ENCODE measurements around the gene PTPN13.

PTPN13 gene

DNA sequence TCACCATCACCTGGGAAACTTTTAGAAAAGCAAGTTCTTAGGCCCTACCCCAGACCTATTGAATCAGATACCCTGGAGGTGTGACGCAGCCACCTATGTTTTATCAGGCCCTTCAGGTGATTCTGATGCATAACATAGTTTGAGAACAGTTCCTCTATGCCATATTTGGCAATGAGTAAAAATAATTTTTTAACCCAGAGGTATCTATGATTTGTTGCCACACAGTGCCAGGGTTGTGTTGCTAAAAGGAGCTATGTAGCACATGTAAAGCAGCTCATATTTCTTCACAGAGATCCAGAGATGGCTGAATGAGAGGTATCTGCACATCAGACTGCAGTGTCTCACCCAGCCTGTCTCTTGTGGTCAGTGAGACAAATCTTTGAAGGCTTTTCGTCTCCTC, 85.3 kb downstream of the PTPN13 start:
- no peaks in the 10 kb centered on the region for H3K79me2 ChIP-seq (ENCODE audit: insufficient read depth, low read length)
- H3K4me3 ChIP-seq (ENCODE audit: low read depth in 1 of 2, low read length in 2 of 2) = no peak overlapping the region
- H3K27ac ChIP-seq (ENCODE audit: low read length) = no peak overlapping the region
- DNase-seq (no peak), ATAC-seq (ENCODE audit: insufficient read depth, low read depth) (no peak)
- no peak overlapping the region for H2AFZ ChIP-seq (ENCODE audit: low read depth, low read length)
- no peaks in the 10 kb centered on the region for H3K4me1 ChIP-seq (ENCODE audit: insufficient read depth, low read length)
- no peaks in the 10 kb centered on the region for H3K27me3 ChIP-seq (ENCODE audit: insufficient read depth, low read length, poor library complexity)
- TF ChIP-seq, protein P1, sequence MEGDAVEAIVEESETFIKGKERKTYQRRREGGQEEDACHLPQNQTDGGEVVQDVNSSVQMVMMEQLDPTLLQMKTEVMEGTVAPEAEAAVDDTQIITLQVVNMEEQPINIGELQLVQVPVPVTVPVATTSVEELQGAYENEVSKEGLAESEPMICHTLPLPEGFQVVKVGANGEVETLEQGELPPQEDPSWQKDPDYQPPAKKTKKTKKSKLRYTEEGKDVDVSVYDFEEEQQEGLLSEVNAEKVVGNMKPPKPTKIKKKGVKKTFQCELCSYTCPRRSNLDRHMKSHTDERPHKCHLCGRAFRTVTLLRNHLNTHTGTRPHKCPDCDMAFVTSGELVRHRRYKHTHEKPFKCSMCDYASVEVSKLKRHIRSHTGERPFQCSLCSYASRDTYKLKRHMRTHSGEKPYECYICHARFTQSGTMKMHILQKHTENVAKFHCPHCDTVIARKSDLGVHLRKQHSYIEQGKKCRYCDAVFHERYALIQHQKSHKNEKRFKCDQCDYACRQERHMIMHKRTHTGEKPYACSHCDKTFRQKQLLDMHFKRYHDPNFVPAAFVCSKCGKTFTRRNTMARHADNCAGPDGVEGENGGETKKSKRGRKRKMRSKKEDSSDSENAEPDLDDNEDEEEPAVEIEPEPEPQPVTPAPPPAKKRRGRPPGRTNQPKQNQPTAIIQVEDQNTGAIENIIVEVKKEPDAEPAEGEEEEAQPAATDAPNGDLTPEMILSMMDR (IDR thresholded peaks at IDR 0.05; ENCODE audit: borderline replicate concordance, extremely low read depth, low read length, poor library complexity, severe bottlenecking) = no peak
- no peak for TF ChIP-seq EZH2 (IDR thresholded peaks at IDR 0.05; ENCODE audit: borderline replicate concordance, low read depth, low read length, severe bottlenecking)
- H3K9ac ChIP-seq (ENCODE audit: low read depth, low read length) = no peak overlapping the region
- H3K9me3 ChIP-seq (ENCODE audit: insufficient read depth, low read length, severe bottlenecking) = no peaks in the 10 kb centered on the region
- H4K20me1 ChIP-seq (ENCODE audit: insufficient read depth, low read length) = no peaks in the 10 kb centered on the region
- no peak overlapping the region for H3K4me2 ChIP-seq (ENCODE audit: insufficient read depth, low read length)
- no peaks in the 10 kb centered on the region for H3K36me3 ChIP-seq (ENCODE audit: insufficient read depth, low read length)

DNA sequence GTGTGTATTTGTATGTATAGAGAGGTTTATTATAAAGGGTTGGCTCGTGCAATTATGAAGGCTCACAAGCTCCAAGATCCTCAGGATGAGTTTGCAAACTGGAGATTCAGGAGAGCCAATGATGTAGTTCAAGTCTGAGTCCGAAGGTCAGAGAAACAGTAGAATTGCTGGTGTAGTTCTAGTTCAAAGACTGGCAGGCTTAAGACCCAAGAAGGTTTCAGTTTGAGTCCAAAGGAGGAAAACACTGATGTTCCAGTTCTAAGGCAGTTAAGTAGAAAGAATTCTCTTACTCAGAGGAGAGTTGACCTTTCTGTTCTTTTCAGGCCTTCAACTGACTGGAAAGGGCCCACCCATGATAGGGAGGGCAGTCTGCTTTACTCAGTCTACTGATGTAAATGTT, 89.1 kb downstream of the PTPN13 start:
- Histone ChIP-seq H3K36me3 (ENCODE audit: insufficient read depth, low read length) (no peaks in the 10 kb centered on the region), H3K4me1 (ENCODE audit: insufficient read depth, low read length) (no peaks in the 10 kb centered on the region), H3K27me3 (ENCODE audit: insufficient read depth, low read length, poor library complexity) (no peaks in the 10 kb centered on the region), H3K4me2 (ENCODE audit: insufficient read depth, low read length) (no peak overlapping the region), H3K4me3 (ENCODE audit: low read depth in 1 of 2, low read length in 2 of 2) (no peak overlapping the region), H3K79me2 (ENCODE audit: insufficient read depth, low read length) (no peaks in the 10 kb centered on the region), H3K9me3 (ENCODE audit: insufficient read depth, low read length, severe bottlenecking) (no peaks in the 10 kb centered on the region), H3K27ac (ENCODE audit: low read length) (no peak overlapping the region), H4K20me1 (ENCODE audit: insufficient read depth, low read length) (no peaks in the 10 kb centered on the region), H3K9ac (ENCODE audit: low read depth, low read length) (no peak overlapping the region), H2AFZ (ENCODE audit: low read depth, low read length) (no peak overlapping the region)
- no peak for ATAC-seq (ENCODE audit: insufficient read depth, low read depth)
- TF ChIP-seq, protein P1 (IDR thresholded peaks at IDR 0.05; ENCODE audit: borderline replicate concordance, extremely low read depth, low read length, poor library complexity, severe bottlenecking) = no peak
- TF ChIP-seq EZH2 (IDR thresholded peaks at IDR 0.05; ENCODE audit: borderline replicate concordance, low read depth, low read length, severe bottlenecking) = no peak
- no peak for DNase-seq

DNA sequence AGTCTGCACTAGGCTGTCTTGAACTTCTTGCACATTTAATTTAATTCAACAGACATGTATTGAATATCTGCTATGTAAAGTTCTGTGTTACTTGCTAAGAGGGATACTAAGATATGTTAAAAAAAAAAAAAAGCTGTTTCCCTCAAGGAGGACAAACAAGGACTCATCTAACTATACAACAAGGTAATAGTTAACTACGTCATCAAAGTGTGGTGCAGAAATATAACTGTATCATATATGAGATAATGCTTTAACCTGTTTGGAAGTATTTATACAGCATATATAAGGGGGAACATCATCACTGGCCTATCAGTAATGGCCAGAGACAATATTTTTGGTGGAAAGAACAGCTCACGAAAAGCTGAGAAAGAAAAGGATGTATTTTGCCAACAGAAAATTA, 89.9 kb downstream of the PTPN13 start:
- no peaks in the 10 kb centered on the region for H3K4me1 ChIP-seq (ENCODE audit: insufficient read depth, low read length)
- no peak overlapping the region for H3K4me3 ChIP-seq (ENCODE audit: low read depth in 1 of 2, low read length in 2 of 2)
- no peaks in the 10 kb centered on the region for H3K9me3 ChIP-seq (ENCODE audit: insufficient read depth, low read length, severe bottlenecking)
- no peak for DNase-seq
- H3K79me2 ChIP-seq (ENCODE audit: insufficient read depth, low read length) = no peaks in the 10 kb centered on the region
- no peaks in the 10 kb centered on the region for H4K20me1 ChIP-seq (ENCODE audit: insufficient read depth, low read length)
- H3K27me3 ChIP-seq (ENCODE audit: insufficient read depth, low read length, poor library complexity) = no peaks in the 10 kb centered on the region
- no peak overlapping the region for H3K9ac ChIP-seq (ENCODE audit: low read depth, low read length)
- H3K4me2 ChIP-seq (ENCODE audit: insufficient read depth, low read length) = no peak overlapping the region
- TF ChIP-seq, protein P1 (IDR thresholded peaks at IDR 0.05; ENCODE audit: borderline replicate concordance, extremely low read depth, low read length, poor library complexity, severe bottlenecking) = no peak
- no peak for TF ChIP-seq EZH2 (IDR thresholded peaks at IDR 0.05; ENCODE audit: borderline replicate concordance, low read depth, low read length, severe bottlenecking)
- ATAC-seq (ENCODE audit: insufficient read depth, low read depth) = no peak
- no peak overlapping the region for H2AFZ ChIP-seq (ENCODE audit: low read depth, low read length)
- no peak overlapping the region for H3K27ac ChIP-seq (ENCODE audit: low read length)
- H3K36me3 ChIP-seq (ENCODE audit: insufficient read depth, low read length) = no peaks in the 10 kb centered on the region

DNA sequence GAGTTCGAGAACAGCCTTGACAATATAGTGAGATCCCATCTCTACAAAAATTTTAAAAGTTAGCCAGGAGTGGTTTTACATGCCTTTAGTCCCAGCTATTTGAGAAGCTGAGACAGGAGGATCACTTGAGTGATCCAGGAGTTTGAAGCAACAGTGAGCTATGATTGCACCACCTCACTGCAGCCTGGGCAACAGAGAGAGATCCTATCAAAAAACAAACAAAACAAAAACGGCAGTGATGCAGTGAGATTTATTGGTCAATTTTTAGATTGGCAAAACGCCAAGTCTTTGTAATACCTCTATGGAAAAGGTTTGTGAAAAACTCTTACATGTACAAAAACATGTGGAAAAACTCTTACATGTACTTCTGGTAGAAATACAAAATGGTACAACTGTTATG, 91.3 kb downstream of the PTPN13 start:
- Histone ChIP-seq H3K79me2 (ENCODE audit: insufficient read depth, low read length) (no peaks in the 10 kb centered on the region), H3K4me2 (ENCODE audit: insufficient read depth, low read length) (no peak overlapping the region), H3K27me3 (ENCODE audit: insufficient read depth, low read length, poor library complexity) (no peaks in the 10 kb centered on the region), H3K27ac (ENCODE audit: low read length) (no peak overlapping the region), H3K9me3 (ENCODE audit: insufficient read depth, low read length, severe bottlenecking) (no peaks in the 10 kb centered on the region), H4K20me1 (ENCODE audit: insufficient read depth, low read length) (no peaks in the 10 kb centered on the region), H3K9ac (ENCODE audit: low read depth, low read length) (no peak overlapping the region), H3K36me3 (ENCODE audit: insufficient read depth, low read length) (no peaks in the 10 kb centered on the region), H2AFZ (ENCODE audit: low read depth, low read length) (no peak overlapping the region), H3K4me3 (ENCODE audit: low read depth in 1 of 2, low read length in 2 of 2) (no peak overlapping the region), H3K4me1 (ENCODE audit: insufficient read depth, low read length) (no peaks in the 10 kb centered on the region)
- no peak for TF ChIP-seq EZH2 (IDR thresholded peaks at IDR 0.05; ENCODE audit: borderline replicate concordance, low read depth, low read length, severe bottlenecking)
- TF ChIP-seq, protein P1 (IDR thresholded peaks at IDR 0.05; ENCODE audit: borderline replicate concordance, extremely low read depth, low read length, poor library complexity, severe bottlenecking) = no peak
- ATAC-seq (ENCODE audit: insufficient read depth, low read depth) (no peak), DNase-seq (no peak)
